ENCODE results near the gene LTC4S.

LTC4S gene

DNA sequence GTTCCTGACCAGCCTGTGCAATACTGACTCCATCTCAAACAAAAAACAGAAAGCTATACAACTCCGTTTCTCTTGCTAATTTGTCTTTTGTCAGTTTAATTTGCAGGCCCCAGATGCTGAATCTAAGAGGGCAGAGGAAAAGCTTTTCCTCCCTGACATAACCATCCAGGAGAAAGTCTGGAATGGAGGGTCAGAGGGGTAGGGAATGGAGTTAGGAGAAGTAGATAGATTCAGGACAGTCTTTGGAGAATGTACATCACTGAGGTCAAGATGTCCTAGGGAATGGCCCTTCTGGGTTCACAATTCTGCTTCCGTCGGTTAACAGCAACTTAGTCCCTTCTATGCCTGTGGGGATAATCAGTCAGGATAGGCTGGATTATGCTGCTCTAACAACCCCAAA is 20.3 kb downstream of the LTC4S start:
- DNase-seq: no peak

DNA sequence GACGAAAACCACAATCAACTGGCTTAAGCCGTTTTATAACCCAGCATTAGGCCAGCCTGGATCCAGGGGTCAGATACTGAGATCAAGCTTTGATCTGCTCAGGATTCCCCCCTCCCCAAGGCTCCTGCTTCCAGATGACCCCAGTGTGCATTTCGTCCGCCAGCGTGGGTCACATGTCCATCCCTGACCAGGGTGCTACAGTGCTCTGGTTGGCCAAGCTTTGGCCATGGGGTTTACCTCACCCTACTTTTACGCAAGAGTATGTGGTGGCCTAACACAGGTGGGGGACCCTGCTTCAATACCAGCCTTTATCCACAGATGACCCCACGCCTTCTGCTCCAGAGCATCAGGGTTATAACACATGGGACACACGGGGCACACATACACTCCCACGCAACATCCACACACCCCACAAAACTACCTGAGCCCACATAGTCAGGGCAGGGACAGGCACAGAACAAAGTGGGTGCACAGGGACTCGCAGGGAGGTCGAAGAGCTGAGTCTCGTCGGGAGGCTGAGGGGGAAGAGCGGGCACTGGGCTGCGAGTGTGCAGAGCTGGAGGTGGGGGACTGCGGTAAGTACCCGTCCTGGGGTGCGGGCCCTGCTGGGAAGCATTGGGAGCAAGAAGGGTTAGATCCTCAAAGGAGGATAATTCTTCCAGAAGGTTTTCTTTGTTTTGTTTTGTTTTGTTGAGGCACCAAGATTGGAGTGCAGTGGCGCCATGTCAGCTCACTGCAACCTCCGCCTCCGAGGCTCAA is 21.9 kb downstream of the LTC4S start:
- no peak for DNase-seq

DNA sequence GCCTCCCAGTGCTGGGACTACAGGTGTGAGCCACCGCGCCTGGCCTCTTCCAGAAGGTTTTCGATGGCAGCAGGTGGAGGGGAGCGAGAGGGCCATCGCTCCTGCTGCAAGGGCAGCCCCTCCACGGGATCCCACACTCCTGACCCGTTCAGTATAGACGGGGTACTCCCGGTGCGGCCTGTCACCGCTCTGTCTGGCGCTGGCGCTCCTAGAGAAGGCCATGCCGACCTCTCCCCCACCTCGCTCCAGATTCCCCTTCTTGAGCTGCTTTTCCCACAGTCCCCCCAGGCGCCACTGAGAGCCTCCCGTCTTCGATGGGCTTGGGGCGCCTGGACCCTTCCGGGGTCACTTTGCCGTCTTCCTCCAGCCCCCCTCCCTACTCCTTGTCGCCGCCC is 22.6 kb downstream of the LTC4S start:
- no peak for DNase-seq

DNA sequence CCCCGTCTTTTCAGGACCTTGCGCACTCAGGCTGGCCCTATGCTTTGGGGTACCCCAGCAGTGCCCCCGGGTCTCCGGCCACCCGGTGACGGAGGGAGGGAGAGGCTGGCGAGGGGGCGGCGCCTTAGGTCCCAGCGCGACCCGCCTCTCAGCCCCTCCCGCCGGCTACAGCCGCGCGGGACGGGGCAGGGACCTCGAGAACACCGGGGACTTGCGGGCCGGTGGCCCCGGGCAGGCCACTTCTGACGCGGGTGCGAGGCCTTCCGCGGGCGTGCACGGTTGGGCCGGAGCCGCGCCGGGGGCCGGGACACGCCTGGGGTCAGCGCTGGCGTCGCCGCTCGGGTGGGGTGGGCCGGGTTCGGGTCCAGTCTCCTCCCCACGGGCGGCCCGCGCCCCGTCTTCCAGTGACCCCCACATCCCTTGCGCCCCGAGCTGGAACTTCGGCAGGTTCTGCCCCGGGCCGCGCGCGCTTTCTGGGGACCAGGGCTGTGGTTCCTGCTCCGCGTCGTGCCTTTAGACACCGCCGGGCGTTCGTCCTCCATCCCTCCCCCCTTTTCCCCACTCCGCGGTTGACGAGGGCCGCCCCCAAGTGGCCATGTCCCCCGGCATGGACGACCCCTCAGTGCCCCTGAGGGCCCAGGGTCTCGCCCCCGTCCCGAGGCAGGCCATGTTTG is 23.1 kb downstream of the LTC4S start:
- DNase-seq: no peak

GRCh38 chr5:179817470-179817840 is 23.7 kb downstream of the LTC4S start:
- no peak for DNase-seq

GRCh38 chr5:179817890-179818745 is 24.3 kb downstream of the LTC4S start:
- DNase-seq: no peak

- peak; percentile 80 for DNase-seq
Observed at GRCh38 chr5:179818746-179819295, 25.0 kb downstream of the LTC4S start.

- peak; percentile 49 for DNase-seq
Observed at GRCh38 chr5:179819296-179820126, 25.7 kb downstream of the LTC4S start.

- DNase-seq: no peak
Observed at GRCh38 chr5:179820127-179820482, 26.3 kb downstream of the LTC4S start.

GRCh38 chr5:179820483-179821297 is 26.9 kb downstream of the LTC4S start, which contains the start of gene SQSTM1:
TSS of gene SQSTM1 (plus strand) at chr5:179820905. CDS start at chr5:179820937, 32 bp downstream.
- peak; percentile 83 for DNase-seq

GRCh38 chr5:179821298-179822058 is 27.7 kb downstream of the LTC4S start:
- DNase-seq: peak; percentile 80

- DNase-seq: no peak
Observed at GRCh38 chr5:179822059-179822432, 28.3 kb downstream of the LTC4S start.

GRCh38 chr5:179822444-179822990 is 28.7 kb downstream of the LTC4S start:
- no peak for DNase-seq

DNA sequence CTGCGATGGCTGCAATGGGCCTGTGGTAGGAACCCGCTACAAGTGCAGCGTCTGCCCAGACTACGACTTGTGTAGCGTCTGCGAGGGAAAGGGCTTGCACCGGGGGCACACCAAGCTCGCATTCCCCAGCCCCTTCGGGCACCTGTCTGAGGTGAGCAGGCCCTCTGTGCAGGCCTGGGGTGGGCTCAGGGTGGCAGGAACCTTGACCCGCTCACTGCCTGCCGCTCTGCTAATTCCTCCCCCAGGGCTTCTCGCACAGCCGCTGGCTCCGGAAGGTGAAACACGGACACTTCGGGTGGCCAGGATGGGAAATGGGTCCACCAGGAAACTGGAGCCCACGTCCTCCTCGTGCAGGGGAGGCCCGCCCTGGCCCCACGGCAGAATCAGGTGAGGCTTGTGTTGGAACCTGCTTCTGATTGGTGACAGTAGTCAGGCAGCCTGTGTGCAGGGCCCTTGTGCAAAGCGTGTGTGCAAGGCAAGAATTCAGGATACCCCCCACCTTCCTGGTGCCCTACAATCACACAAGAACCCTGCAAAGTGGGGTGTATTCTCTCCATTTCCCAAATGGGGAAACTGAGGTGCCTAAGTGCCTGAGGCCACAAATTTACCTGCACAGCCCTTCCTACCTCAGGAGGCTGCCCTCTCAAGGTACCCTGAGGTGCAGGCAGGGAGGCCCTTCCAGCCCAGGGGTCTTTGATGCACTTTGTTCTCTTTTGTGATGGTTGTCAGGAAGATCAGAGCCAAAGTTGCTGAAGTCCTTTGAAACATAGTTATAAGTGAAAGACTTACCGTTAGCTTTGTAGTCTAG is 30.4 kb downstream of the LTC4S start:
- DNase-seq: no peak

DNA sequence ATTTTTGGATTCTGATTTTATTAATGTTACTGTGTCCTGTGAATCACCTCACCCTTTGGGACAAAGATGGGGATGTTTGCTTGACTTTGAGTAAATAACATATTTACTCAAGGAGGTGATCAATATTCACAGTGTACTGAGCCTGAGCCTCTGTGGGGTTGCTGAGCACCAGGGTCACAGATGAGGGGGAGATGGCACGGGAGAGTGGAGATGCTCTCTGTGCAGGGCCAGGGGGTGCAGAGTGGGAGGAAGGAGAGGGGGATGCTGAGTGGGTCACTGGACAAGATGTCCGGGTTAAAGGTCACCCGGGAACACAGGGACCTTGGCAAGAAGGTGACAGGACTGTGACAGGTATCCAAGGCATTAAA is 30.9 kb downstream of the LTC4S start:
- no peak for DNase-seq

GRCh38 chr5:179825655-179826182 is 31.9 kb downstream of the LTC4S start:
- DNase-seq: no peak

- DNase-seq: peak; percentile 59
Observed at GRCh38 chr5:179827680-179828079, 33.9 kb downstream of the LTC4S start.

DNA sequence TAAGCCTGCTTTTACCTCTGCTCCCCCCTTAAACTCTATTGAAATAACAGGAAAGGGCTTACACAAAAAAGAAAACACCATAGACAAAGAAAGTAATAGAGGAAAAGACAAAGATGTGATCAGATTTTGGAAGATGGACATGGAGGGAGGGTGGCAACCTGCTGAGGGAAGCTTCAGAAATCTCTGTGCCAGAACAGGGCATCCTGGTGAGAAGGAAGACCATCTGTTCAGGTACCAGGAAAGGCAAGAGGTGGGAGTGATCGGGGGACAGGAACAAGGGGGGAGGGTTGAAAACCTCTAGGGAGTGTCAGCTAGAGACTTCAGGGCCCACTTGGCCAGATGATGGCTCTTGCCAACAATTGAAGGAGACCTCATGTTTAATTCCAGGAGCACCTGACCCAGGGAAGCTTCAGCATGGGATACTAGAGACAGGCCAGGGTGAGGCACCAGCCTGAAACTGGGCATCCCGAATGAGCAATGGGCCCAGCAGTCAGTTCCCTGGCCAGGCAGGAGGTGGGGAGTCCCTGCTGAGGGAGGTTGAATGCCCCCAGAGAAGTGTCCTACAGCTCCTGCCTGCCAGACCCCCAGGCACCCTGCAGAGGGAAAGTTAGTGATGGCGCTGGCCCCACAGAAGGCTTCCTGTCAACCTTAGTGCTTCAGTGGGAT is 35.1 kb downstream of the LTC4S start:
- no peak for DNase-seq

Measured in stimulated activated CD4-positive, alpha-beta T cell treated with anti-CD3 and anti-CD28 coated beads, Interleukin-4, amount 100 ng/mL, for 1 hour (primary cell).